WTC11 (cell line): Measurements from ENCODE around the gene CACHD1. TPM values are rescaled to one million over a fixed set of nuclear protein-coding genes. Genes with fewer than 3 reads are reported as not detected.
A peak's percentile ranks its signal among the peaks of the same experiment; 100 is the strongest.

Experiments
- ATAC-seq: fragments of 200-7000 bp; cut with Tn5 transposase; 2 replicates; pipeline ENCODE4 v1.10.0; 2021; ENCODE audit warnings: mild to moderate bottlenecking, moderate library complexity
- CTCF ChIA-PET: fragments of 300-600 bp; sonication (Branson Sonifier 250); formaldehyde crosslinking; loops from one replicate; lab custom pipeline; 2021; ENCODE audit warnings: antibody characterized with exemption; lab: Charles Lee
- POLR2A ChIA-PET: fragments of 350-600 bp; sonication (Branson Sonifier 250); formaldehyde crosslinking; loops from one replicate; lab custom pipeline; 2021; ENCODE audit warnings: antibody characterized with exemption; lab: Charles Lee
- DNase-seq: peaks from one replicate; pipeline ENCODE4 v3.0.0; 2021; ENCODE audit warnings: low spot score
- H3K27ac Mint-ChIP-seq: 2 replicates; pipeline ENCODE4 v1.8.0; 2021; ENCODE audit warnings: mixed read lengths
- H3K27me3 Mint-ChIP-seq: 2 replicates; pipeline ENCODE4 v1.8.0; 2021; ENCODE audit warnings: low read depth, mild to moderate bottlenecking, moderate library complexity, mixed read lengths
- H3K36me3 Mint-ChIP-seq: 2 replicates; pipeline ENCODE4 v1.8.0; 2021; ENCODE audit warnings: mixed read lengths
- H3K4me1 Mint-ChIP-seq: 2 replicates; pipeline ENCODE4 v1.8.0; 2022; ENCODE audit warnings: mixed read lengths
- H3K4me3 Mint-ChIP-seq: 2 replicates; pipeline ENCODE4 v1.8.0; 2021; ENCODE audit warnings: mild to moderate bottlenecking, moderate library complexity, mixed read lengths
- H3K9me3 Mint-ChIP-seq: 2 replicates; pipeline ENCODE4 v1.8.0; 2021; ENCODE audit warnings: mixed read lengths
- CREM ChIP-seq: sonication (generic); formaldehyde crosslinking; IDR thresholded peaks from 2 replicates; pipeline ENCODE4 v1.8.1; 2022; ENCODE audit warnings: mild to moderate bottlenecking, missing genetic modification reagents, moderate library complexity
- CTCF ChIP-seq: fragments of 200-600 bp; IDR thresholded peaks from 2 replicates; pipeline ENCODE4 v1.8.0; 2022; ENCODE audit warnings: antibody characterized with exemption
- ERG ChIP-seq: fragments of 250-450 bp; sonication (Bioruptor Pico); IDR thresholded peaks from 2 replicates; pipeline ENCODE4 v1.8.0; 2021; ENCODE audit warnings: mild to moderate bottlenecking
- FOXK1 ChIP-seq: sonication (generic); formaldehyde crosslinking; IDR thresholded peaks from 2 replicates; pipeline ENCODE4 v1.8.0; 2022; ENCODE audit warnings: mild to moderate bottlenecking, moderate library complexity, missing genetic modification reagents
- GABPB1 ChIP-seq: sonication (generic); formaldehyde crosslinking; IDR thresholded peaks from 2 replicates; pipeline ENCODE4 v1.8.1; 2023; ENCODE audit warnings: mild to moderate bottlenecking, missing genetic modification reagents
- JAZF1 ChIP-seq: fragments of 250-450 bp; sonication (Bioruptor Pico); IDR thresholded peaks from 2 replicates; pipeline ENCODE4 v1.9.0; 2021; ENCODE audit warnings: moderate library complexity, mild to moderate bottlenecking, inconsistent platforms
- JUN ChIP-seq: sonication (generic); formaldehyde crosslinking; IDR thresholded peaks from 2 replicates; pipeline ENCODE4 v1.8.0; 2023; ENCODE audit warnings: mild to moderate bottlenecking, missing genetic modification reagents
- OVOL2 ChIP-seq: fragments of 250-450 bp; sonication (Bioruptor Pico); IDR thresholded peaks from 2 replicates; pipeline ENCODE4 v1.9.0; 2021; ENCODE audit warnings: mild to moderate bottlenecking, borderline replicate concordance
- PREB ChIP-seq: sonication (generic); formaldehyde crosslinking; IDR thresholded peaks from 2 replicates; pipeline ENCODE4 v1.8.1; 2022; ENCODE audit warnings: mild to moderate bottlenecking, missing genetic modification reagents, moderate library complexity, borderline replicate concordance
- total RNA-seq: library from RNA; stranded (reverse); gene quantifications from 3 replicates; pipeline ENCODE4 v1.2.3, GENCODE V29; 2021
- TF ChIP-seq, protein P1 (sequence below): fragments of 250-450 bp; sonication (Bioruptor Pico); conservative IDR thresholded peaks from 2 replicates; pipeline ENCODE4 v1.9.0; 2021; ENCODE audit warnings: mild to moderate bottlenecking
- TF ChIP-seq, protein P2 (sequence below): fragments of 250-450 bp; sonication (Bioruptor Pico); IDR thresholded peaks from 2 replicates; pipeline ENCODE4 v1.9.0; 2021; ENCODE audit warnings: mild to moderate bottlenecking
- TF ChIP-seq, protein P3 (sequence below): sonication (generic); formaldehyde crosslinking; IDR thresholded peaks from 2 replicates; pipeline ENCODE4 v1.8.0; 2022; ENCODE audit warnings: mild to moderate bottlenecking, missing genetic modification reagents
- TF ChIP-seq, protein P4 (sequence below): sonication (generic); formaldehyde crosslinking; IDR thresholded peaks from 2 replicates; pipeline ENCODE4 v1.8.1; 2023; ENCODE audit warnings: mild to moderate bottlenecking, missing genetic modification reagents

CACHD1 gene
- total RNA-seq, 1 experiment from 2014 or later: 26.3 TPM

GRCh38 chr1:64581135-64581842 is 111.4 kb downstream of the CACHD1 start:
- Mint-ChIP-seq H3K27ac (peak overlapping the region; percentile 42), H3K4me1 (peaks cover 51% of the 10 kb centered on the region)

DNA sequence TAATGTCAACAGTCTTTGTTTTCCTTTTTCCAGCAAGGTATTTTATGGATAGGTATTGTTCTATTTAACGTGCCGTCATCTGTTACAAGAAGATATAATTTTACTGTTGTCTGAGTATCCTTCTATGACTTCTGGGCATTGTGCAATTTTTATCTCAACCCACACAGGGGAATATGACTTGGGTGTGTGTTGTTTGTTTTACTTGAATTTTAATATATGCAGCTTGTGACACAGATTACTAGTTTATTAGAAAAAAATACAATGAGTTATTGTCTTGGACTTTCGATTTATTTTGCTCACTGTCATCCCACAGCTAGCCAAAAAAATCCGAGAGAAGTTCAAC is 111.9 kb downstream of the CACHD1 start:
- H3K9me3 Mint-ChIP-seq: no peaks in the 10 kb centered on the region
- ATAC-seq: no peak
- POLR2A ChIA-PET: no interaction called here
- H3K36me3 Mint-ChIP-seq: no peaks in the 10 kb centered on the region
- H3K4me3 Mint-ChIP-seq: no peak overlapping the region
- TF ChIP-seq GABPB1 (CRISPR knock-in tag) (no peak), FOXK1 (CRISPR knock-in tag) (no peak), ERG (CRISPR knock-in tag) (no peak), JAZF1 (no peak), PREB (no peak)
- TF ChIP-seq, protein P1, sequence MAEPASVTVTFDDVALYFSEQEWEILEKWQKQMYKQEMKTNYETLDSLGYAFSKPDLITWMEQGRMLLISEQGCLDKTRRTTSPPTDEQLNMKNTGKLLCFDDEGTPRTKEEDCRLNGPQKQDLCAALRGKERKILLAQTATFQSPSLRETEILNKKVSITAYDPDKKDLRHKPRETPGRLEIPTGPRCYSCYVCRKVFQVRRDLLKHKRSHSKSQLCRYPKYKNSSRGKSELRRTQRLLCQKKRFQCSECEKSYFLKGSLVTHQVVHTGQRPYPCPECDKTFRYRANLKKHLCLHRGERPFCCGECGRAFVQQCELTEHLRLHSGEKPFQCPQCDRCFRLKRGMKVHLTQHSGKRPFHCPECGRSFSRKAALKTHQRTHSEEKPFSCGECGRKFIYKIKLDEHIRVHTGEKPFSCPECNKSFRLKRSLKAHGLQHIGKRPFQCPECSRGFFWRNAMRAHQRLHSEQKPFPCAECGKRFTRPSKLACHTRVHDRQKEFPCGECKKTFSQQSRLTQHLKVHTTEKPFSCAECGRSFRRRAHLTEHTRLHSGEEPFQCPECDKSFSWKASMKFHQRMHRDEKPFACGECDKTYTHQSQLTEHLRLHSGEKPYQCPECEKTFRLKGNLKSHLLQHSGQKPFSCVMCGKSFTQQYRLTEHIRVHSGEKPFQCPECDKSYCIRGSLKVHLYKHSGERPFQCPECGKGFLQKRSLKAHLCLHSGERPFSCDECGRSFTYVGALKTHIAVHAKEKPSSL: no peak
- TF ChIP-seq, all 79 proteins: peak for 0
- Mint-ChIP-seq H3K4me1 (peaks cover 49% of the 10 kb centered on the region), H3K27me3 (no peaks in the 10 kb centered on the region), H3K27ac (peak overlapping the region; percentile 36)
- no peak for DNase-seq
- CTCF ChIA-PET: no interaction called here

More at GRCh38 chr1:64581135-64581842, 111.4 kb downstream of the CACHD1 start:
- TF ChIP-seq JUN (CRISPR knock-in tag) (no peak), CREM (CRISPR knock-in tag) (no peak), FOXK1 (CRISPR knock-in tag) (no peak)
- TF ChIP-seq, protein P2, sequence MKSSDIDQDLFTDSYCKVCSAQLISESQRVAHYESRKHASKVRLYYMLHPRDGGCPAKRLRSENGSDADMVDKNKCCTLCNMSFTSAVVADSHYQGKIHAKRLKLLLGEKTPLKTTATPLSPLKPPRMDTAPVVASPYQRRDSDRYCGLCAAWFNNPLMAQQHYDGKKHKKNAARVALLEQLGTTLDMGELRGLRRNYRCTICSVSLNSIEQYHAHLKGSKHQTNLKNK: no peak
- TF ChIP-seq, all 79 proteins: peak for 0
- POLR2A ChIA-PET: no interaction called here
- ATAC-seq (no peak), DNase-seq (no peak)
- CTCF ChIA-PET: no interaction called here
- Mint-ChIP-seq H3K4me3 (no peak overlapping the region), H3K9me3 (no peaks in the 10 kb centered on the region), H3K27me3 (no peaks in the 10 kb centered on the region), H3K36me3 (no peaks in the 10 kb centered on the region)

- Mint-ChIP-seq H3K9me3 (no peaks in the 10 kb centered on the region), H3K4me1 (peaks cover 46% of the 10 kb centered on the region)
- CTCF ChIA-PET: interaction anchor here (1.0 kb wide), 1 partner anchor 9 kb away, joined by 3 read pairs; no protein-coding TSS in a partner anchor
- TF ChIP-seq, protein P3, sequence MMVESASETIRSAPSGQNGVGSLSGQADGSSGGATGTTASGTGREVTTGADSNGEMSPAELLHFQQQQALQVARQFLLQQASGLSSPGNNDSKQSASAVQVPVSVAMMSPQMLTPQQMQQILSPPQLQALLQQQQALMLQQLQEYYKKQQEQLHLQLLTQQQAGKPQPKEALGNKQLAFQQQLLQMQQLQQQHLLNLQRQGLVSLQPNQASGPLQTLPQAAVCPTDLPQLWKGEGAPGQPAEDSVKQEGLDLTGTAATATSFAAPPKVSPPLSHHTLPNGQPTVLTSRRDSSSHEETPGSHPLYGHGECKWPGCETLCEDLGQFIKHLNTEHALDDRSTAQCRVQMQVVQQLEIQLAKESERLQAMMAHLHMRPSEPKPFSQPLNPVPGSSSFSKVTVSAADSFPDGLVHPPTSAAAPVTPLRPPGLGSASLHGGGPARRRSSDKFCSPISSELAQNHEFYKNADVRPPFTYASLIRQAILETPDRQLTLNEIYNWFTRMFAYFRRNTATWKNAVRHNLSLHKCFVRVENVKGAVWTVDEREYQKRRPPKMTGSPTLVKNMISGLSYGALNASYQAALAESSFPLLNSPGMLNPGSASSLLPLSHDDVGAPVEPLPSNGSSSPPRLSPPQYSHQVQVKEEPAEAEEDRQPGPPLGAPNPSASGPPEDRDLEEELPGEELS (CRISPR knock-in tag): no peak
- TF ChIP-seq, protein P4, sequence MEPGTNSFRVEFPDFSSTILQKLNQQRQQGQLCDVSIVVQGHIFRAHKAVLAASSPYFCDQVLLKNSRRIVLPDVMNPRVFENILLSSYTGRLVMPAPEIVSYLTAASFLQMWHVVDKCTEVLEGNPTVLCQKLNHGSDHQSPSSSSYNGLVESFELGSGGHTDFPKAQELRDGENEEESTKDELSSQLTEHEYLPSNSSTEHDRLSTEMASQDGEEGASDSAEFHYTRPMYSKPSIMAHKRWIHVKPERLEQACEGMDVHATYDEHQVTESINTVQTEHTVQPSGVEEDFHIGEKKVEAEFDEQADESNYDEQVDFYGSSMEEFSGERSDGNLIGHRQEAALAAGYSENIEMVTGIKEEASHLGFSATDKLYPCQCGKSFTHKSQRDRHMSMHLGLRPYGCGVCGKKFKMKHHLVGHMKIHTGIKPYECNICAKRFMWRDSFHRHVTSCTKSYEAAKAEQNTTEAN (CRISPR knock-in tag): no peak
- TF ChIP-seq OVOL2 (CRISPR knock-in tag) (no peak), CTCF (0 out of 2 replicates have a peak, but pooled peaks have one; percentile 19)
- TF ChIP-seq, all 79 proteins: peak for 1
- H3K27me3 Mint-ChIP-seq: no peaks in the 10 kb centered on the region
- POLR2A ChIA-PET: no interaction called here
- H3K4me3 Mint-ChIP-seq: no peak overlapping the region
- no peak overlapping the region for H3K27ac Mint-ChIP-seq
- ATAC-seq (peak; percentile 78), DNase-seq (no peak)
- H3K36me3 Mint-ChIP-seq: no peaks in the 10 kb centered on the region
These were observed 114.5 kb downstream of the CACHD1 start for GRCh38 chr1:64584479-64584878.
